NCI-H1436 (cell line): Measurements from ENCODE around the gene C20orf204.
"Not testable (repeated sequence)": the region's sequence is repeated elsewhere in the genome, so short reads cannot be mapped to it uniquely, and the experiment has no call there.

Source experiments
- DNase-seq: peaks from one replicate; lab custom pipeline; 2025; lab: John Stamatoyannopoulos, UW

C20orf204 gene

GRCh38 chr20:64084685-64085152, 48.7 kb downstream of the C20orf204 start:
- no peak for DNase-seq

GRCh38 chr20:64086801-64087200, 50.8 kb downstream of the C20orf204 start:
- no peak for DNase-seq

GRCh38 chr20:64087226-64087825, 51.3 kb downstream of the C20orf204 start:
- DNase-seq = not testable (repeated sequence)

GRCh38 chr20:64088586-64088985, 52.6 kb downstream of the C20orf204 start:
- not testable (repeated sequence) for DNase-seq
